A673 (cell line): ENCODE data around the gene PMFBP1. TPM values are rescaled to one million over a fixed set of nuclear protein-coding genes. Genes with fewer than 3 reads are reported as not detected.

Experiments
- BruUV-seq: library from RNA; stranded (reverse); fragments of 400-500 nt; replicated peaks from 2 replicates; lab custom pipeline; 2021; lab: Mats Ljungman, UMichigan
- CTCF ChIA-PET: fragments of 300-600 bp; sonication (Branson Sonifier 250); formaldehyde crosslinking; loops from one replicate; lab custom pipeline; 2022; ENCODE audit warnings: antibody characterized with exemption; lab: Charles Lee
- POLR2A ChIA-PET: fragments of 300-600 bp; sonication (Branson Sonifier 250); formaldehyde crosslinking; loops from one replicate; lab custom pipeline; 2022; ENCODE audit warnings: antibody characterized with exemption; ENCODE audit not compliant: low non-redundant PET; lab: Charles Lee
- DNase-seq: peaks from one replicate; pipeline ENCODE4 v3.0.0-alpha.2; 2015; ENCODE audit warnings: low spot score
- H3K27ac ChIP-seq: fragments of 200-600 bp; sonication (generic); 2 replicates; pipeline ENCODE4 v1.5.1; 2016; ENCODE audit warnings: mixed run types, low read depth, mild to moderate bottlenecking, mixed read lengths, antibody characterized with exemption, low read length; ENCODE audit not compliant: poor library complexity, severe bottlenecking
- H3K27me3 ChIP-seq: fragments of 200-600 bp; sonication (generic); replicated peaks from 2 replicates; pipeline ENCODE4 v1.6.1; 2017; ENCODE audit warnings: mixed run types, low read depth, mild to moderate bottlenecking, mixed read lengths, antibody characterized with exemption, low read length; ENCODE audit not compliant: insufficient read depth, poor library complexity
- H3K36me3 ChIP-seq: fragments of 200-600 bp; sonication (generic); 2 replicates; pipeline ENCODE4 v1.6.1; 2016; ENCODE audit warnings: mixed run types, mild to moderate bottlenecking, mixed read lengths, antibody characterized with exemption, low read length; ENCODE audit not compliant: insufficient read depth, poor library complexity, severe bottlenecking
- H3K4me1 ChIP-seq: fragments of 200-600 bp; sonication (generic); 2 replicates; pipeline ENCODE4 v1.6.1; 2017; ENCODE audit warnings: mixed run types, mild to moderate bottlenecking, mixed read lengths, antibody characterized with exemption, low read length; ENCODE audit not compliant: insufficient read depth, poor library complexity, severe bottlenecking
- H3K4me3 ChIP-seq: fragments of 200-600 bp; sonication (generic); 2 replicates; pipeline ENCODE4 v1.5.1; 2016; ENCODE audit warnings: low read depth, mixed run types, mild to moderate bottlenecking, mixed read lengths, low read length; ENCODE audit not compliant: poor library complexity, severe bottlenecking
- H3K9me3 ChIP-seq: fragments of 200-600 bp; sonication (generic); 2 replicates; pipeline ENCODE4 v1.6.1; 2016; ENCODE audit warnings: mixed run types, low read depth, mild to moderate bottlenecking, mixed read lengths, antibody characterized with exemption, low read length; ENCODE audit not compliant: poor library complexity, severe bottlenecking
- EZH2 ChIP-seq: fragments of 200-600 bp; sonication (generic); IDR thresholded peaks from 2 replicates; pipeline ENCODE4 v1.6.1; 2017; ENCODE audit warnings: borderline replicate concordance, low read depth, mild to moderate bottlenecking, mixed read lengths, antibody characterized with exemption, low read length; ENCODE audit not compliant: poor library complexity, severe bottlenecking
- intact Hi-C: fragments of 100-400 bp; cut with micrococcal nuclease; formaldehyde crosslinking; loops from one replicate; pipeline ENCODE4 v1.10.0; 2022; ENCODE audit not compliant: unreplicated experiment
- total RNA-seq: library from RNA; stranded (reverse); gene quantifications from 2 replicates; pipeline ENCODE4 v1.2.3, GENCODE V29; 2021
- TF ChIP-seq, protein P1 (sequence below): fragments of 300-800, 200-600 bp; sonication (generic); conservative IDR thresholded peaks from 2 replicates; pipeline ENCODE4 v1.5.1; 2017; ENCODE audit warnings: low read depth, mild to moderate bottlenecking, antibody characterized with exemption, low read length, moderate library complexity, mixed read lengths

PMFBP1 gene
- total RNA-seq, 1 experiment from 2014 or later = 1.2 TPM

DNA sequence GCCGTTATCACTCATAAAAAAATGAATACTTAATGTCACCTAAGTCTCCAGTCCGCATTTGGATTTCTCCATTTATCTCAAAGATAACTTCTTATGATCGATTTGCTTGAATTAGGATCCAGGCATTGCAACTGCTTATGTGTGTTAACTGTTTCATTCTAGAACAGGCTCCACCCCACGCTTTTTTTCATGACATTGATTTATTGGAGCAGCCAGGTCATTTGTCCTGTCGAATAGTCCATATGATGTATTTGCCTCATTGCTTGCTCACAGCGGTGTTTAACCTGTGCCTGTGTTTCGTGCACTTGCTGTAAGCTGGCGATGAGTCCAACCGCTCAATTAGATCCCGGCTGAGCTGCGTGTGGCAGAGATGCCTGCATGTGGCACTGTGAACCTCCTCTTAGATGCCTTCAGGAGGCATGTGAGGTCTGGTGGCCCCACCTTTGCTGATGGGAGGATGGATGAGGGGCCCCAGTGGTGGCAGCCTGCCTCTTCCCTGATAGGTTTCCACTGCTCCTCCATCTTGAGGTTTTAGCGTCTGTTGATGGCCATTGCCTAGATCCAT lies 61.9 kb downstream of the PMFBP1 start:
- H3K4me1 ChIP-seq = peaks cover 6% of the 10 kb centered on the region
- TF ChIP-seq, protein P1, sequence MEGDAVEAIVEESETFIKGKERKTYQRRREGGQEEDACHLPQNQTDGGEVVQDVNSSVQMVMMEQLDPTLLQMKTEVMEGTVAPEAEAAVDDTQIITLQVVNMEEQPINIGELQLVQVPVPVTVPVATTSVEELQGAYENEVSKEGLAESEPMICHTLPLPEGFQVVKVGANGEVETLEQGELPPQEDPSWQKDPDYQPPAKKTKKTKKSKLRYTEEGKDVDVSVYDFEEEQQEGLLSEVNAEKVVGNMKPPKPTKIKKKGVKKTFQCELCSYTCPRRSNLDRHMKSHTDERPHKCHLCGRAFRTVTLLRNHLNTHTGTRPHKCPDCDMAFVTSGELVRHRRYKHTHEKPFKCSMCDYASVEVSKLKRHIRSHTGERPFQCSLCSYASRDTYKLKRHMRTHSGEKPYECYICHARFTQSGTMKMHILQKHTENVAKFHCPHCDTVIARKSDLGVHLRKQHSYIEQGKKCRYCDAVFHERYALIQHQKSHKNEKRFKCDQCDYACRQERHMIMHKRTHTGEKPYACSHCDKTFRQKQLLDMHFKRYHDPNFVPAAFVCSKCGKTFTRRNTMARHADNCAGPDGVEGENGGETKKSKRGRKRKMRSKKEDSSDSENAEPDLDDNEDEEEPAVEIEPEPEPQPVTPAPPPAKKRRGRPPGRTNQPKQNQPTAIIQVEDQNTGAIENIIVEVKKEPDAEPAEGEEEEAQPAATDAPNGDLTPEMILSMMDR = no peak
- TF ChIP-seq EZH2 = no peak
- POLR2A ChIA-PET = no interaction called here
- peaks cover 64% of the 10 kb centered on the region for H3K36me3 ChIP-seq
- H3K27ac ChIP-seq = no peak overlapping the region
- no peaks in the 10 kb centered on the region for H3K27me3 ChIP-seq
- DNase-seq = no peak
- BruUV-seq = no TSS peak
- CTCF ChIA-PET = no interaction called here
- intact Hi-C loops = no loop called here
- H3K4me3 ChIP-seq = no peak overlapping the region
- no peaks in the 10 kb centered on the region for H3K9me3 ChIP-seq

- no peak for DNase-seq
- no peak overlapping the region for H3K27ac ChIP-seq
- POLR2A ChIA-PET = no interaction called here
- no peak overlapping the region for H3K4me3 ChIP-seq
- H3K9me3 ChIP-seq = no peaks in the 10 kb centered on the region
- H3K4me1 ChIP-seq = peaks cover 6% of the 10 kb centered on the region
- intact Hi-C loops = no loop called here
- peaks cover 72% of the 10 kb centered on the region for H3K36me3 ChIP-seq
- BruUV-seq = no TSS peak
- TF ChIP-seq EZH2 = no peak
- TF ChIP-seq, protein P1 = no peak
- no peaks in the 10 kb centered on the region for H3K27me3 ChIP-seq
- CTCF ChIA-PET = no interaction called here
These were observed 62.7 kb downstream of the PMFBP1 start for GRCh38 chr16:72109300-72109699.

DNA sequence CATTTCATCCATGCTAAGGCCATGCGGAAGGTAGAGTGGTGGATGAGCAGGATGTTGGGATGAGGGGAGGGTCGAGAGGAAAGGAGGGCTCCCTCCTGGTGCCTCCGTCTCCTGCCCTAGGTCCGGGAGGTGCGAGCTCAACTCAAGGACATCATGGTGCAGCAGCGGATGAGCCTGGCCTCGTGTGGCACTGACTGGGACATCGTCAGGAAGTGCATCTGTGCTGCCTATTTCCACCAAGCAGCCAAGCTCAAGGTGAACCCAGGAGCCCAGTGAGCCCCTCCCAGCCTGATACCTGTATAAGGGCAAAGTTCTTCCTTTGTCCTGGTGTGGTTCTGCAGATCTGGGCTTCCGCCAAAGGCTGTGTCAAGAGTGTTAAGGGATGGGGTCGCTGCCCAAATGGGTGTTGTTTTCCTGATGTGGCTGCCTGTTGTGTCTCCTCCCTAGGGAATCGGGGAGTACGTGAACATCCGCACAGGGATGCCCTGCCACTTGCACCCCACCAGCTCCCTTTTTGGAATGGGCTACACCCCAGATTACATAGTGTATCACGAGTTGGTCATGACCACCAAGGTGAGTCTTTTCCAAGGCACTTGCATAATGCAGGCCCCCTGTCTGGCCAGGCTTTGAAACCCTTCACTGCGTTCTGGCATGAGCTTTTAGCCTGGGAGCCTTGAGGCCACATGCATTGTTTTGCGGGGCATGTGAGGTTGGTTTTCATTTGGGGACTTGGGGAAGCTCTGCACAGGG lies 63.4 kb downstream of the PMFBP1 start:
- no TSS peak for BruUV-seq
- H3K27me3 ChIP-seq = no peaks in the 10 kb centered on the region
- intact Hi-C loops = no loop called here
- H3K4me3 ChIP-seq = no peak overlapping the region
- ChIA-PET POLR2A (no interaction called here), CTCF (no interaction called here)
- H3K36me3 ChIP-seq = peaks cover 79% of the 10 kb centered on the region
- H3K9me3 ChIP-seq = no peaks in the 10 kb centered on the region
- DNase-seq = no peak
- no peak for TF ChIP-seq EZH2
- TF ChIP-seq, protein P1 = no peak
- peaks cover 6% of the 10 kb centered on the region for H3K4me1 ChIP-seq
- H3K27ac ChIP-seq = no peak overlapping the region
